B cell (primary cell): ENCODE data around the gene BAZ1B. TPM values are rescaled to one million over a fixed set of nuclear protein-coding genes. Genes with fewer than 3 reads are reported as not detected.

Experiments used
- ATAC-seq: fragments of 200-7000 bp; cut with Tn5 transposase; one replicate; pipeline ENCODE4 v1.10.0; 2021; ENCODE audit warnings: low read depth, mild to moderate bottlenecking, moderate number of reproducible peaks, moderate library complexity
- CTCF ChIA-PET: fragments of 350-600 bp; sonication (Branson Sonifier 250); formaldehyde crosslinking; loops from one replicate; lab custom pipeline; 2021; ENCODE audit warnings: antibody characterized with exemption, inconsistent platforms; lab: Charles Lee
- POLR2A ChIA-PET: fragments of 350-600 bp; sonication (Branson Sonifier 250); formaldehyde crosslinking; loops from one replicate; lab custom pipeline; 2021; ENCODE audit warnings: antibody characterized with exemption; lab: Charles Lee
- DNase-seq: peaks from one replicate; pipeline ENCODE4 v3.0.0; 2013
- H2AFZ ChIP-seq: 2 replicates; pipeline ENCODE4 v1.6.1; 2012; ENCODE audit warnings: mild to moderate bottlenecking, low read depth, low read length; ENCODE audit not compliant: insufficient read depth, poor library complexity, severe bottlenecking
- H3K27ac ChIP-seq, 2 donors: 1 replicate in 1 of 2; 2 replicates in 1 of 2; pipeline ENCODE4 v1.5.1; 2012 to 2013; ENCODE audit warnings: low read length in 2 of 2, mild to moderate bottlenecking in 2 of 2, moderate library complexity in 1 of 2
- H3K27me3 ChIP-seq, 4 experiments: fragments of 200-600 bp in 1 of 4; sonication (generic) in 1 of 4; replicated peaks in 1 of 4; 1 replicate in 2 of 4; 2 replicates in 2 of 4; pipeline versions ENCODE4 v1.6.1 to v1.7.0; 2013 to 2016; ENCODE audit warnings: low read length in 3 of 4, mild to moderate bottlenecking in 2 of 4, mixed read lengths in 1 of 4, moderate library complexity in 1 of 4; ENCODE audit not compliant: insufficient read depth in 4 of 4, control insufficient read depth in 3 of 4; ENCODE audit errors: control extremely low read depth in 1 of 4
- H3K36me3 ChIP-seq, 2 experiments: replicated peaks in 1 of 2; 1 replicate in 1 of 2; 2 replicates in 1 of 2; pipeline versions ENCODE4 v1.6.1 to v1.7.1; 2013; ENCODE audit warnings: low read length in 1 of 2; ENCODE audit not compliant: insufficient read depth in 2 of 2, control insufficient read depth in 1 of 2; ENCODE audit errors: control extremely low read depth in 1 of 2, extremely low read depth in 1 of 2
- H3K4me1 ChIP-seq, 2 donors: fragments of 200-600 bp in 1 of 2; sonication (generic) in 1 of 2; 1 replicate in 1 of 2; 2 replicates in 1 of 2; pipeline versions ENCODE4 v1.5.1 to v1.6.1; 2013 to 2017; ENCODE audit warnings: low read length in 2 of 2; ENCODE audit not compliant: control insufficient read depth in 2 of 2, insufficient read depth in 2 of 2
- H3K4me2 ChIP-seq: replicated peaks from 2 replicates; pipeline ENCODE3; 2012; ENCODE audit warnings: mild to moderate bottlenecking, low read depth, low read length; ENCODE audit not compliant: poor library complexity, severe bottlenecking
- H3K4me3 ChIP-seq, 5 experiments: fragments of 200-600 bp in 1 of 5; sonication (generic) in 1 of 5; 1 replicate in 3 of 5; 2 replicates in 2 of 5; pipeline versions ENCODE4 v1.5.1 to v1.7.0; 2011 to 2016; ENCODE audit warnings: low read length in 4 of 5, mild to moderate bottlenecking in 4 of 5, low read depth in 2 of 5, control low read depth in 1 of 5, moderate library complexity in 1 of 5; ENCODE audit not compliant: insufficient read depth in 1 of 5; ENCODE audit errors: control extremely low read depth in 1 of 5, extremely low read depth in 1 of 5
- H3K79me2 ChIP-seq: fragments of 200-600 bp; sonication (generic); one replicate; pipeline ENCODE4 v1.6.0; 2016; ENCODE audit warnings: low read length; ENCODE audit not compliant: control insufficient read depth, insufficient read depth
- H3K9ac ChIP-seq: fragments of 200-600 bp; sonication (generic); 2 replicates; pipeline ENCODE4 v1.6.1; 2017; ENCODE audit warnings: mild to moderate bottlenecking, low read length, moderate library complexity
- H3K9me3 ChIP-seq, 3 donors: one replicate each; pipeline versions ENCODE4 v1.6.1 to v1.7.1; 2013; ENCODE audit warnings: low read length in 2 of 3; ENCODE audit not compliant: control insufficient read depth in 2 of 3, insufficient read depth in 1 of 3; ENCODE audit errors: control extremely low read depth in 1 of 3
- H4K20me1 ChIP-seq: 2 replicates; pipeline ENCODE4 v1.6.0; 2012; ENCODE audit warnings: mild to moderate bottlenecking, low read length; ENCODE audit not compliant: insufficient read depth, control insufficient read depth, poor library complexity, severe bottlenecking
- H3K27ac Mint-ChIP-seq: one replicate; pipeline ENCODE4 v1.8.0; 2021; ENCODE audit warnings: mixed read lengths
- H3K27me3 Mint-ChIP-seq: one replicate; pipeline ENCODE4 v1.8.0; 2021; ENCODE audit warnings: mixed read lengths
- H3K4me1 Mint-ChIP-seq: one replicate; pipeline ENCODE4 v1.8.0; 2021; ENCODE audit warnings: mixed read lengths
- H3K4me3 Mint-ChIP-seq: one replicate; pipeline ENCODE4 v1.8.0; 2021; ENCODE audit warnings: mixed read lengths
- H3K9me3 Mint-ChIP-seq: one replicate; pipeline ENCODE4 v1.8.0; 2022; ENCODE audit warnings: mixed read lengths; ENCODE audit not compliant: insufficient read depth
- EZH2 ChIP-seq: IDR thresholded peaks from 2 replicates; pipeline ENCODE4 v1.6.1; 2012; ENCODE audit warnings: borderline replicate concordance, low read depth, mild to moderate bottlenecking, moderate library complexity, low read length; ENCODE audit not compliant: insufficient read depth, poor library complexity, severe bottlenecking
- WGBS: methylation state at CpG from one replicate; pipeline ENCODE4 v1.1.5; 2013; ENCODE audit warnings: missing lambda C conversion rate; ENCODE audit not compliant: insufficient coverage; 5-methylcytosine and 5-hydroxymethylcytosine counted together
- intact Hi-C: fragments of 100-400 bp; cut with micrococcal nuclease; formaldehyde crosslinking; loops from one replicate; pipeline ENCODE4 v1.10.0; 2022
- polyA plus RNA-seq: library from polyadenylated mRNA; depleted of rRNA; stranded (reverse); fragments of >200 nt; gene quantifications from 2 replicates; pipeline ENCODE4 v1.2.3, GENCODE V29; 2012
- total RNA-seq, 2 donors: library from RNA; stranded (reverse); fragments of 120-200 nt in 1 of 2; gene quantifications; 1 replicate in 1 of 2; 2 replicates in 1 of 2; pipeline versions ENCODE4 v1.2.3 to v1.2.4, GENCODE V29; 2013 to 2022
- TF ChIP-seq, protein P1 (sequence below): fragments of 200-600 bp; IDR thresholded peaks from one replicate; pipeline ENCODE4 v1.8.0; 2022; ENCODE audit warnings: antibody characterized with exemption, mild to moderate bottlenecking

Gene BAZ1B
- total and polyA plus RNA-seq, 2 donors (not counting 1 experiment from before 2014, with no cell fraction given), result 17.2 to 68.1 TPM

DNA sequence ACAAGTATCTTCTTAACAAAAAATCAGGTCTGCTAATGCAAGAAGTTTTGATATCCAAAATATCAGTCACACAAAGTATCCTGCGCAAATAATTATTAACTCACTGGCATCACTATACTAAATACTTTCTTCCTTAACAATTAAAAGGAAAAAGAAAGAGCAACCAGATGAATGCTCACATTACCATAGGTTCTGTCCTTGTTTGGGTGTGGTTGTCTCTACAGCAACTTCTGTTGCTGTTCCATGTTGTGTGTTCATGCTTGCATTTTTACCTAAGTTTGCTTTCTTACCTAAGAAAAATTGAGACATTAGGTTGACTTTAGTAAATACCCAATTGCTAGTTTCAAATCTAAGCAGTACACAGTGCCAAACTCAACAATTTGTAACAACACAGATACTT is 56.0 kb downstream of the BAZ1B start:
- intact Hi-C loops, result no loop called here
- Mint-ChIP-seq H3K27me3 (no peaks in the 10 kb centered on the region), H3K9me3 (no peaks in the 10 kb centered on the region), H3K27ac (no peak overlapping the region), H3K4me1 (no peaks in the 10 kb centered on the region), H3K4me3 (no peak overlapping the region)
- Histone ChIP-seq H3K4me1 (no peaks in the 10 kb centered on the region), H3K79me2 (peaks cover 9% of the 10 kb centered on the region), H2AFZ (no peak overlapping the region), H3K27me3 (no peaks in the 10 kb centered on the region), H3K36me3 (peaks cover 15 to 89% of the 10 kb centered on the region in 2 experiments), H4K20me1 (no peaks in the 10 kb centered on the region), H3K9ac (no peak overlapping the region), H3K9me3 (no peaks in the 10 kb centered on the region), H3K27ac (no peak overlapping the region), H3K4me3 (no peak overlapping the region), H3K4me2 (no peak overlapping the region)
- POLR2A ChIA-PET, result no interaction called here
- CTCF ChIA-PET, result interaction anchor here (1.6 kb wide), 1 partner anchor 14 kb away, joined by 7 read pairs; no protein-coding TSS in a partner anchor
- no CpG with 5 or more reads among the region's 1 CpG for WGBS
- no peak for DNase-seq
- no peak for TF ChIP-seq EZH2
- TF ChIP-seq, protein P1, sequence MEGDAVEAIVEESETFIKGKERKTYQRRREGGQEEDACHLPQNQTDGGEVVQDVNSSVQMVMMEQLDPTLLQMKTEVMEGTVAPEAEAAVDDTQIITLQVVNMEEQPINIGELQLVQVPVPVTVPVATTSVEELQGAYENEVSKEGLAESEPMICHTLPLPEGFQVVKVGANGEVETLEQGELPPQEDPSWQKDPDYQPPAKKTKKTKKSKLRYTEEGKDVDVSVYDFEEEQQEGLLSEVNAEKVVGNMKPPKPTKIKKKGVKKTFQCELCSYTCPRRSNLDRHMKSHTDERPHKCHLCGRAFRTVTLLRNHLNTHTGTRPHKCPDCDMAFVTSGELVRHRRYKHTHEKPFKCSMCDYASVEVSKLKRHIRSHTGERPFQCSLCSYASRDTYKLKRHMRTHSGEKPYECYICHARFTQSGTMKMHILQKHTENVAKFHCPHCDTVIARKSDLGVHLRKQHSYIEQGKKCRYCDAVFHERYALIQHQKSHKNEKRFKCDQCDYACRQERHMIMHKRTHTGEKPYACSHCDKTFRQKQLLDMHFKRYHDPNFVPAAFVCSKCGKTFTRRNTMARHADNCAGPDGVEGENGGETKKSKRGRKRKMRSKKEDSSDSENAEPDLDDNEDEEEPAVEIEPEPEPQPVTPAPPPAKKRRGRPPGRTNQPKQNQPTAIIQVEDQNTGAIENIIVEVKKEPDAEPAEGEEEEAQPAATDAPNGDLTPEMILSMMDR, result no peak
- ATAC-seq, result no peak

DNA sequence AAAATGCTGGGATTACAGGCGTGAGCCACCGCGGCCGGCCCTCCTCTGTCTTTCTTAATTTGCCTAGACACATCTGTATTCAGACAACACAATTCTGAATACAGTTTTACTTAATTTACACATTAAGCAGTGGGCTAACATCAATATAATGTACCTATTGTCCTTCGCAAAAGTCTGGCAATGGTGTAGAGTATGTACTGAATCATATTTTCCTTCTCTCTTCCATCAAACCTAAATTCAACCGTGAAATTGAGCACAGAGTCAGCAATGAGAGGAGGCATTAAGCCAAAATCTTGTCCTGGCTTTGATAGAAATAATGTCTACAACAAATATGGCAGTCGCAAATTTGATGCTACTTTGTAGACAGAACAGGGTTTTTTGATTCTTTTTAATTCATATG is 58.1 kb downstream of the BAZ1B start:
- ATAC-seq, result no peak
- H3K4me1 ChIP-seq, result no peaks in the 10 kb centered on the region
- H3K27ac ChIP-seq, result no peak overlapping the region
- no peak overlapping the region for H3K4me3 ChIP-seq
- no peaks in the 10 kb centered on the region for H3K9me3 ChIP-seq
- TF ChIP-seq EZH2, result no peak
- TF ChIP-seq, protein P1, result no peak
- POLR2A ChIA-PET, result no interaction called here
- no peak overlapping the region for H3K27ac Mint-ChIP-seq
- H3K4me2 ChIP-seq, result no peak overlapping the region
- no peaks in the 10 kb centered on the region for H3K27me3 Mint-ChIP-seq
- no peak for DNase-seq
- no peaks in the 10 kb centered on the region for H3K27me3 ChIP-seq
- H3K36me3 ChIP-seq, result peaks cover 13 to 83% of the 10 kb centered on the region in 2 experiments
- no peak overlapping the region for H3K9ac ChIP-seq
- intact Hi-C loops, result no loop called here
- H3K4me3 Mint-ChIP-seq, result no peak overlapping the region
- H3K9me3 Mint-ChIP-seq, result no peaks in the 10 kb centered on the region
- CTCF ChIA-PET, result no interaction called here
- no peak overlapping the region for H2AFZ ChIP-seq
- WGBS, result 98% methylated on average over 4 of the region's 7 CpGs
- H3K4me1 Mint-ChIP-seq, result no peaks in the 10 kb centered on the region
- no peaks in the 10 kb centered on the region for H4K20me1 ChIP-seq
- peaks cover 9% of the 10 kb centered on the region for H3K79me2 ChIP-seq
